GM12874 (cell line): Measurements from ENCODE around the gene RUSF1.

Source experiments
- CTCF ChIP-seq: IDR thresholded peaks from 2 replicates; pipeline ENCODE4 v1.5.1; 2011; ENCODE audit warnings: low read depth, mild to moderate bottlenecking, control low read depth, low read length, moderate library complexity; ENCODE audit not compliant: insufficient read depth

The RUSF1 gene

GRCh38 chr16:31507929-31508705, at the start of gene RUSF1:
RUSF1 (minus strand) TSS chr16:31508391; CDS start chr16:31508373, 18 bp downstream.
- no peak for TF ChIP-seq CTCF

- TF ChIP-seq CTCF, result no peak
Observed at GRCh38 chr16:31542763-31543162, 34.6 kb upstream of the RUSF1 start.

GRCh38 chr16:31537362-31538242, 29.4 kb upstream of the RUSF1 start:
- TF ChIP-seq CTCF, result no peak

- no peak for TF ChIP-seq CTCF
Observed at GRCh38 chr16:31536804-31537361, 28.7 kb upstream of the RUSF1 start.

- no peak for TF ChIP-seq CTCF
Observed at GRCh38 chr16:31535737-31536136, 27.5 kb upstream of the RUSF1 start.

- TF ChIP-seq CTCF, result no peak
Observed at GRCh38 chr16:31532896-31533295, 24.7 kb upstream of the RUSF1 start.

GRCh38 chr16:31532120-31532519, 23.9 kb upstream of the RUSF1 start:
- TF ChIP-seq CTCF, result no peak
